Activated CD4-positive, alpha-beta memory T cell treated with anti-CD3 and anti-CD28 coated beads, Interleukin-2, amount 10 ng/mL, durations not matched to agents 7 days and 5 days (primary cell): ENCODE results near the gene EEFSEC. TPM values are rescaled to one million over a fixed set of nuclear protein-coding genes. Genes with fewer than 3 reads are reported as not detected.

ENCODE experiments used
- CTCF ChIA-PET: fragments of 350-600 bp; sonication (Branson Sonifier 250); formaldehyde crosslinking; loops from one replicate; lab custom pipeline; 2021; ENCODE audit warnings: antibody characterized with exemption, inconsistent platforms; lab: Charles Lee
- POLR2A ChIA-PET: fragments of 350-600 bp; sonication (Branson Sonifier 250); formaldehyde crosslinking; loops from one replicate; lab custom pipeline; 2021; ENCODE audit warnings: antibody characterized with exemption; lab: Charles Lee
- DNase-seq: peaks from one replicate; pipeline ENCODE4 v3.0.0-alpha.2; 2020
- H3K27ac Mint-ChIP-seq: one replicate; pipeline ENCODE4 v1.8.0; 2021; ENCODE audit warnings: mild to moderate bottlenecking, mixed read lengths
- H3K27me3 Mint-ChIP-seq: one replicate; pipeline ENCODE4 v1.8.0; 2021; ENCODE audit warnings: mixed read lengths
- H3K36me3 Mint-ChIP-seq: one replicate; pipeline ENCODE4 v1.8.0; 2021; ENCODE audit warnings: low read depth, mixed read lengths
- H3K4me1 Mint-ChIP-seq: one replicate; pipeline ENCODE4 v1.8.0; 2021; ENCODE audit warnings: mixed read lengths
- H3K4me3 Mint-ChIP-seq: one replicate; pipeline ENCODE4 v1.8.0; 2021; ENCODE audit warnings: mild to moderate bottlenecking, mixed read lengths
- H3K9me3 Mint-ChIP-seq: one replicate; pipeline ENCODE4 v1.8.0; 2021; ENCODE audit warnings: mixed read lengths
- total RNA-seq, 2 experiments: library from RNA; stranded (reverse); gene quantifications; one replicate each; pipeline ENCODE4 v1.2.3, GENCODE V29; 2021

Gene EEFSEC
- total RNA-seq, 2 experiments from 2014 or later = 14.5 to 15.0 TPM

DNA sequence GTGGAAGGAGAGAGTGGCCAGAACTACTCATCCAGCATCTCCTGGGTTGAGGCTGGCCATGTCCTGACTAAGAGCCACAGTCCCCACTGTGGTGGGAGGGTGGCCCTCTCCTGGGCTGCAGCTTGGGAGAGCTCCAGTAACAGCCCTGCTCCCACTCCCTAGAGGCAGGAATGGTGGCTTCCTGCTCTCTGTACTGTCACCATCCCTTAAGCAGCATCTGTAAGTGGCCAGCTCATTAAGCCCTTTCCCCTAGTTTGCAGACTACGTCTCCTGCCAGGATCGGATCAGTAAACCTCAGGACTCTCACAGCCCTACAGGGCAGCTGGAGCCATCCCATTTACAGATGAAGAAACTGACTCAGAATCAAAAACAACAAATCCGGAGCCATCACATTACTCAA lies 282.9 kb downstream of the EEFSEC start:
- peaks cover 43% of the 10 kb centered on the region for H3K27me3 Mint-ChIP-seq
- no peak overlapping the region for H3K4me3 Mint-ChIP-seq
- H3K9me3 Mint-ChIP-seq = no peaks in the 10 kb centered on the region
- peaks cover 5% of the 10 kb centered on the region for H3K4me1 Mint-ChIP-seq
- ChIA-PET CTCF (interaction anchor here (1.2 kb wide), 1 partner anchor 9 kb away, joined by 3 read pairs; no protein-coding TSS in a partner anchor), POLR2A (no interaction called here)
- no peak overlapping the region for H3K27ac Mint-ChIP-seq
- no peaks in the 10 kb centered on the region for H3K36me3 Mint-ChIP-seq
- DNase-seq = no peak

DNA sequence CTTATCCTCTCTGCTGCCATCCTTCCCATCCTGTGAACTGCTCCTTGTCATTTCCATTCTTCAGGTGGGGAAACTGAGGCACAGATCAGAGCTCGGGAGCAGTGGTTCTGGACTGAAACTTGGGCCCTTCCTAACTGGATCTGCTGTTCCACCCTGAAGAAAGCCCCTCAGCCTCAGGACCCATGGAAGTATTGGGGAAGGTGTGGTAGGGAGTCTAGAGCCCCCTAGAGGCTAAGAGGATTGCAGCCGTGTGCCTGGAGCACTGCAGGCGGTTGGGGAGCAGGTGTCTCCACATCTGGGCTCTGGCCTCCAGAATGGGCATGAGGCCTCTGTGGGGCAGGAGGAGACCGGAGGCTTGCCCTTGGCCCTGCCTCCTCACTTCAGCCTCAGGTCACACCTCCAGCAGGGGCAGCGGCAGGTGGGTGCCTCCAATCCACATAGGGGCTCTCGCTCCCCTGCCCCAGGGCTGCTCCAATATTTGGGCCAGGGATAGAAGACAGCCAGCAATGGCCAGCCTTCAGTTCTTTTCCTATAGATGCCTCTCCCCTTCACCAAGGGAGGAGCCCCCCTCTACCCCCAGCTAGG lies 285.3 kb downstream of the EEFSEC start:
- POLR2A ChIA-PET = no interaction called here
- CTCF ChIA-PET = no interaction called here
- no peak for DNase-seq
- peaks cover 25% of the 10 kb centered on the region for H3K27me3 Mint-ChIP-seq
- H3K9me3 Mint-ChIP-seq = no peaks in the 10 kb centered on the region
- no peaks in the 10 kb centered on the region for H3K36me3 Mint-ChIP-seq
- H3K4me1 Mint-ChIP-seq = no peaks in the 10 kb centered on the region
- no peak overlapping the region for H3K4me3 Mint-ChIP-seq
- no peak overlapping the region for H3K27ac Mint-ChIP-seq

DNA sequence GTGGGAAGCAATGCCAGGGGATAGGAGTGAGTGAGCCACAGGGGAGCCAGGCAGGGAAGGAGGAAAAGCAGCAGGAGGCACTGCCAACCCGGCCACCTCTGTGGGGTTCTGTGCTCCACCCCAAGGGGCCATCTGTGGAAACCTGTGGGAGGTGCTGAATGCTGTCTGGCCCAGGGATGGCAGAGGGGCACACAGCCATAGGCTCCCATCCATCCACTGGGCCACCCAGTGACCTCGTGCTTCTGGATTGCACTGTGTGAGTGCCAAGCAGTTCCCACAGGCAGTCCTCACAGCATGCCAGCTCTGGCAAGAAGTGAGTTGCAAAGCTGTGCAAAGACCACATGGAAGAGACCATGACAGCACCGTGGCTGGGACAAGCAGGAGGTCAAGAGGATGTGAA lies 285.9 kb downstream of the EEFSEC start:
- ChIA-PET POLR2A (no interaction called here), CTCF (no interaction called here)
- no peaks in the 10 kb centered on the region for H3K9me3 Mint-ChIP-seq
- peaks cover 24% of the 10 kb centered on the region for H3K27me3 Mint-ChIP-seq
- no peak overlapping the region for H3K27ac Mint-ChIP-seq
- no peaks in the 10 kb centered on the region for H3K4me1 Mint-ChIP-seq
- no peak overlapping the region for H3K4me3 Mint-ChIP-seq
- H3K36me3 Mint-ChIP-seq = no peaks in the 10 kb centered on the region
- no peak for DNase-seq

DNA sequence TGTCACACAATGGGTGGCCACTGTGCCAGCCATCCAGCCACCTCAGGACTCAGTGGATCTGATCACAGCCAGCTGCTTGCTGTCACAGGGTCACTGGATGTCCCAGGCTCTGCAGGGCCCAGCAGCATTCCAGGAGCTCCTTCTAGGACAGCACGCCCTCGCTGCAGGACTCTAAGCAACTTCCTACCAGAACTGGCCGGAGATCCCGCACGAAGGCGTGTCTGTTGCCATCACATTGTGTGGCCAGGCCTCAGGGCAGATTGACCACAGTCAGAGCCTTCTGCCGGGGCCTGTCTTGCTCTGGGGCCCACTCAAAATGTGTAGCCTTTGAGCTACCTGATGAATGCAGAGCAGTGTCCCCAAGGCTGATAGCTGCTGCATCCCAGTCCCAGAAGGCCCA lies 288.8 kb downstream of the EEFSEC start:
- POLR2A ChIA-PET = no interaction called here
- peaks cover 12% of the 10 kb centered on the region for H3K9me3 Mint-ChIP-seq
- CTCF ChIA-PET = interaction anchor here (1.1 kb wide), 1 partner anchor 16 kb away, joined by 3 read pairs; no protein-coding TSS in a partner anchor
- H3K27ac Mint-ChIP-seq = no peak overlapping the region
- peaks cover 6% of the 10 kb centered on the region for H3K4me1 Mint-ChIP-seq
- peaks cover 11% of the 10 kb centered on the region for H3K27me3 Mint-ChIP-seq
- no peak for DNase-seq
- H3K4me3 Mint-ChIP-seq = no peak overlapping the region
- H3K36me3 Mint-ChIP-seq = peaks cover 3% of the 10 kb centered on the region

DNA sequence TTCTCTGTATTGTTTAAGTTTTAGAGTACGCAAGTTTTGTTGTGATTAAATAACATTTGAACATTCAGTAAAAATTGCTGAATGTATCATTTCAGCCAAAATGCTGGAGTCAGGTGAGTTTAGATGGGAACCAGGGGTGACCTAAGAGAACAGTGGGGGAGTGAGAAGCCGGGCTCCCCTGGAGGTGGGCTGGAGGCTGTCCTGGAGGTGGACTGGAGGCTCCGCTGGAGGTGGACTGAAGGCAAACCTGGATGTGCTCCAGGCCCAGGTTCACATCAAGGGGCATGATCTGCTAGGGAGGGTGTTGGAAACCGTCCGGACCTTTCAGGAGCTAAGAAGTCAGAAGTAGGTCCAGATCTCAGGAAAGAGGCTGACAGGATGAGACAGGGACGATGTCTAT lies 289.7 kb downstream of the EEFSEC start:
- Mint-ChIP-seq H3K27me3 (peaks cover 11% of the 10 kb centered on the region), H3K4me1 (peaks cover 15% of the 10 kb centered on the region), H3K27ac (no peak overlapping the region), H3K36me3 (peaks cover 7% of the 10 kb centered on the region), H3K4me3 (no peak overlapping the region), H3K9me3 (peaks cover 16% of the 10 kb centered on the region)
- DNase-seq = no peak
- POLR2A ChIA-PET = no interaction called here
- CTCF ChIA-PET = interaction anchor here (1.1 kb wide), 1 partner anchor 17 kb away, joined by 3 read pairs; no protein-coding TSS in a partner anchor

DNA sequence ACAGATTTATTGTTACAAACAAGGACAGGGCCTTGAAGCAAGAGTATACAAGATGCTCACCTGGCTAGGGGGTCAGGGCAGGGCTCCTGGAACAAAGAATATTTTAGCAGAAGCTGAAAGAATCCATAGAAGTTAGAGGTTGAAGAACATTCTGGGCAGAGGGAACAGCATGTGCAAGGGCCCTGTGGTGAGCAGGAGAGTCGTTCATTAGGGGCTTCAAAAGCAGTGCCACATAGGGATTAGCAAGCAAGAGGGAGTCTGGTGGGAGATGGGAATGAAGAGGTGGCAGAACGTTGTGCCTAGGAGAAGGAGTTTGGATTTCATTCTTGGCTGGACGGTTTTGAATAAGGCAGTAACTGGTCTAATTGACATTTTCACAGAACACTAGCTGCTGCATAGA lies 290.5 kb downstream of the EEFSEC start:
- ChIA-PET POLR2A (no interaction called here), CTCF (no interaction called here)
- H3K36me3 Mint-ChIP-seq = peaks cover 12% of the 10 kb centered on the region
- peaks cover 8% of the 10 kb centered on the region for H3K27me3 Mint-ChIP-seq
- peaks cover 21% of the 10 kb centered on the region for H3K4me1 Mint-ChIP-seq
- H3K9me3 Mint-ChIP-seq = peaks cover 21% of the 10 kb centered on the region
- H3K4me3 Mint-ChIP-seq = no peak overlapping the region
- no peak for DNase-seq
- no peak overlapping the region for H3K27ac Mint-ChIP-seq

DNA sequence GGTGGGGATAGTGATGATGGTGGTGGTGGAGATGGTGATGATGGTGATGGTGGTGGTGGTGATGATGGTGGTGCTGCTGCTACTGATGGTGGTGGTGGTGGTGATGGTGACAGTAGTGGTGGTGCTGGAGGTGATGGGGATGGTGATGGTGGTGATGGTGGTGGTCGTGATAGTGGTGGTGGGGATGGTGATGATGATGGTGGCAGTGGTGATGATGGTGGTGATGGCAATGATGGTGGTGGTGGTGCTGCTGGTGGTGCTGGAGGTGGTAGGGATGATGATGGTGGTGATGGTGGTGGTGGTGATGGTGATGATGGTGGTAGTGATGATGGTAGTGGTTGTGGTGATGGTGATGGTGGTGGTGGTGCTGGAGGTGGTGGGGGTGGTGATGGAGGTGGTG lies 292.1 kb downstream of the EEFSEC start:
- Mint-ChIP-seq H3K27ac (no peak overlapping the region), H3K9me3 (peaks cover 32% of the 10 kb centered on the region), H3K36me3 (peaks cover 14% of the 10 kb centered on the region), H3K4me3 (no peak overlapping the region), H3K4me1 (peaks cover 31% of the 10 kb centered on the region), H3K27me3 (peaks cover 4% of the 10 kb centered on the region)
- no peak for DNase-seq
- POLR2A ChIA-PET = no interaction called here
- CTCF ChIA-PET = no interaction called here

DNA sequence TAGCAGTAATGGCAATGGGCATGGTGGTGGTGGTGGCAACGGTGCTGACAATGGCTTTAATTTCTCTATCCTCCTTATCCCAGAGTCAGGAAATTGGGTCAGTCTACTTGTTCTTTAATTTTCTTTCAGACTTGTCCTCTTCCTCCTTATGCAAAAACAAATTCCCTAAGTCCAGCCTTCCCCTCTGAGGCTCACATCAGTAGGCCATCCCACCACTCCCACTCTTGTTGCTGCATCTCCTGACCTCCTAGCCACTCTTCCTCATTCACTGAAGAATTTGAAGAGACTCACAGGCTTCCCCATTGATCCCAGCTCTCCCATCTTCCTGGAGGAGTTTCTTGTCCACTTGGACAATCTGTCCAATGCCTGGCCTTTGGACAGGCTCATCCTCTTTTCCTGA lies 293.5 kb downstream of the EEFSEC start:
- H3K9me3 Mint-ChIP-seq = peaks cover 32% of the 10 kb centered on the region
- peak overlapping the region; percentile 78 for H3K27ac Mint-ChIP-seq
- H3K4me1 Mint-ChIP-seq = peaks cover 36% of the 10 kb centered on the region
- peaks cover 5% of the 10 kb centered on the region for H3K27me3 Mint-ChIP-seq
- peaks cover 14% of the 10 kb centered on the region for H3K36me3 Mint-ChIP-seq
- CTCF ChIA-PET = no interaction called here
- POLR2A ChIA-PET = no interaction called here
- DNase-seq = no peak
- H3K4me3 Mint-ChIP-seq = no peak overlapping the region

DNA sequence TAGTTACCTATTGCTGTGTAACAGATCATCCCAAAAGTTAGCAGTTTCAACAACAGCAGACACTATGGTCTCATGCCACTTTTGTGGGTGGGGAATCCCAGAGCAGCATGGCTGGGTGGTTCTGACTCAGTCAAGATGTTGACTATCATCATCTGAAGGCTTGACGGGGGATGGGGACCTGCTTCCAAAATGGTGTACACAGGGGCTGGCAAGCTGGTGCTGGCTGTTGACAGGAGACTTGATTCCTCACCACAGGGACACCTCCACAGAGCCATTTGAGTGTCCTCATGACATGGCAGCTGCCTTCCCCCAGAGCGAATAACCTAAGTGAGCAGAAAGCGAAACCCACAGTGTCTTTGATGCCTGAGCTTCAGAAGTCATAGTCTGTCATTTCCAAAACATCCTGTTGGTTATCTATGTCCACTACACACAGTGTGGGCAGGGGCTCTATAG lies 294.3 kb downstream of the EEFSEC start:
- ChIA-PET POLR2A (no interaction called here), CTCF (no interaction called here)
- DNase-seq = peak; percentile 66
- no peak overlapping the region for H3K4me3 Mint-ChIP-seq
- H3K27me3 Mint-ChIP-seq = peaks cover 6% of the 10 kb centered on the region
- peak overlapping the region; percentile 78 for H3K27ac Mint-ChIP-seq
- peaks cover 32% of the 10 kb centered on the region for H3K9me3 Mint-ChIP-seq
- peaks cover 14% of the 10 kb centered on the region for H3K36me3 Mint-ChIP-seq
- peaks cover 36% of the 10 kb centered on the region for H3K4me1 Mint-ChIP-seq

DNA sequence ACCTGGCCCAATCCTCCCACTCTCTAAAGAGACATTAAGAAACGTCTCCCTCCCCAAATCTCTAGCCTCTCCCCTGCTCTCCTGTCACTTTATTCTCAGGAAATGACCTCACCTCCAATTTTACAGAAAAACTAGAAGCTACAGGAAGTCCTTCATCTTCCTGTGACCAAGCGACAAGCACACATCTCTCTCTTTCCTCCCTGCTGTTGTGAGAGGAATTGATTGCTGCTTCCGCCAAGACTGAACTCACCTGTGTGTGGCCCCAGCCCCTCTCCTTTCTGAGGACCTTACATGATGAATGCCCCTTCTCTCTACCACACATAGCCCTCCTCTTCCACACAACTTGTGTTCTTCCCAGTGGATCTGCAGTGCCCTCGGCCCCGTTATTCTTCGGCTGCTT lies 295.2 kb downstream of the EEFSEC start:
- Mint-ChIP-seq H3K4me1 (peaks cover 36% of the 10 kb centered on the region), H3K27ac (peak overlapping the region; percentile 78), H3K4me3 (peak overlapping the region; percentile 2), H3K36me3 (peaks cover 14% of the 10 kb centered on the region), H3K27me3 (peaks cover 9% of the 10 kb centered on the region), H3K9me3 (peaks cover 32% of the 10 kb centered on the region)
- POLR2A ChIA-PET = interaction anchor here (0.6 to 1.7 kb wide), 2 partner anchors 9 to 430 kb away, joined by 3 to 4 read pairs; no protein-coding TSS in a partner anchor
- DNase-seq = peak; percentile 28
- CTCF ChIA-PET = no interaction called here

DNA sequence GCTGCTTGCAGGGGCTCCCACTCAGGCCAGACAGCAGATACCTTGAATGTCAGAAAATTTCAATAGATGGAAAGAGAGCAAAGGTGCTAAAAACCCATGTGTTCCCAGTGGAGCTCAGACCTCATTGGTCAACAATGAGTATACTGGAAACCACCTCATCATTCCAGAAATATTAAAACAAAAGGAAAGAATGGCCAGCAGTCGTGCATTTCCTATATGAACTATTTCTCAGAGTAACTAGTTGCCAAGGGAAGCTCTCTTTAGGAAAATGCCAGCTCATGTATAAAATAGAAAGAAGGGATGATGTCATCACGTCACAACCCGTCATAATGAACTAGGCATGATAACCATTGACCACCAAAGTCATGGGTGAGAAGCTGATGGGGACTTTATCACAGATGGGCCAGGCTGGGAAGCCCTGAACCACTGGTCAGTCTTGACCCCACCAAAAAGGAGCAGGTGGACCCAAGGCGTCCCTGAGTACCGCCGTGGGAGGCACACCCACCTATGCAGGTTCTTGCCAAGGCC lies 295.9 kb downstream of the EEFSEC start:
- DNase-seq = no peak
- H3K27ac Mint-ChIP-seq = peak overlapping the region; percentile 78
- H3K9me3 Mint-ChIP-seq = peaks cover 32% of the 10 kb centered on the region
- H3K4me3 Mint-ChIP-seq = no peak overlapping the region
- peaks cover 14% of the 10 kb centered on the region for H3K36me3 Mint-ChIP-seq
- ChIA-PET CTCF (interaction anchor here (1.5 kb wide), 1 partner anchor 24 kb away, joined by 3 read pairs; no protein-coding TSS in a partner anchor), POLR2A (interaction anchor here (0.6 to 1.7 kb wide), 2 partner anchors 9 to 430 kb away, joined by 3 to 4 read pairs; no protein-coding TSS in a partner anchor)
- H3K4me1 Mint-ChIP-seq = peaks cover 36% of the 10 kb centered on the region
- peaks cover 6% of the 10 kb centered on the region for H3K27me3 Mint-ChIP-seq

DNA sequence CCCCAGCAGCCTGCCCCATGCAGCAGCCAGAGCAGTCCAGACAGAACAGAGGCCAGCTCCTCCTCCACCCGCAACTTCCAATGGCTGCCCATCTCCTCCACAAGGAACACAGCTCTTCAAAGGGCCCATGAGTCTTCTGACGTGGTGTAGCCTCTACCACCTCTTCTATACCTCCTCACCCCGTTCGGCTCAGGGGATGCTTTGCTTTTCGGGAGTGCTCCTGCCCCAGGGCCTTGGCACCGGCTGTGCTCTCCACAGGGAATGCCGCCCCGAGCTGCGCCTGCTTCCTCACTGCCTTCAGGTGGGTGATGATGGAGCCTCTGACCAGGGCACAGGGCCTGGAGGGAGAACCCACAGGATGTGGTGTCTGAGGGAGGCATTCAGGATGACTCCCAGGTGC lies 298.8 kb downstream of the EEFSEC start:
- ChIA-PET CTCF (no interaction called here), POLR2A (no interaction called here)
- Mint-ChIP-seq H3K9me3 (peaks cover 19% of the 10 kb centered on the region), H3K27me3 (peaks cover 24% of the 10 kb centered on the region), H3K4me3 (no peak overlapping the region), H3K36me3 (peaks cover 11% of the 10 kb centered on the region), H3K4me1 (peaks cover 29% of the 10 kb centered on the region), H3K27ac (no peak overlapping the region)
- no peak for DNase-seq

DNA sequence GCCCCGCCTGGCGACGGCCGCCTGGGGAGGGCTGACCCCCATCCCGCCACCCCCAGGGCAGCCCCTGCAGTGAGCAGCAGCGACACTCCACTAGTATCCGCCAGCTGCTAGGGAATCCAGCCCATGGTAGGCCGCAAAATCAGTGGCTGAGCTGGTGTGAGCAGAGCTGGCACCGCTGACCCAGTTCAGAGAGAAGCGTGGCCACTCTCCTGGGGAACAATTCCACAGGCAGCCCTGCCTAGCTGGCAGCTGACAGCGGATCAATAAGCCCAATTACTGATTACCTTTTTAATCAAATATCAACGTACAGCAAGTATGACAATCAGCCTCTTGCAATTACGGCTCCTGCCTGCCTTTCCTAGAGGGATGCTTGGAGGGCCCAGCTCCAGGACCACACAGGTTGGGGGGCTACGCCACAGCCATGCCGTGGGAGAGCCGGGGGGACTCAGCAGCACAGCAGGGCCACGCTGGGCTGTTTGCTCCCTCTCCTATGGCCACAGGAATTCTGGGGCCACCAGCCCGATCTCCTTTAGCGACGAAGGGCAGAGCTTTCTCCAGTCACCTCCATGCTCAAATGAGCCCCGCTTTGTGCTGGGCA lies 299.5 kb downstream of the EEFSEC start:
- Mint-ChIP-seq H3K27ac (no peak overlapping the region), H3K27me3 (peaks cover 24% of the 10 kb centered on the region), H3K9me3 (peaks cover 16% of the 10 kb centered on the region), H3K36me3 (peaks cover 8% of the 10 kb centered on the region), H3K4me3 (no peak overlapping the region), H3K4me1 (peaks cover 22% of the 10 kb centered on the region)
- ChIA-PET CTCF (no interaction called here), POLR2A (no interaction called here)
- DNase-seq = no peak
